SK-N-SH (cell line): ENCODE results near the gene OCA2.

ENCODE experiments used
- EP300 ChIP-seq, 2 experiments: IDR thresholded peaks; 2 replicates each; pipeline versions ENCODE4 v1.4.0 to v1.6.1; 2012; ENCODE audit warnings: borderline replicate concordance in 1 of 2, low read depth in 1 of 2, low read length in 1 of 2
- EZH2phosphoT487 ChIP-seq: fragments of 200-600 bp; sonication (generic); IDR thresholded peaks from 2 replicates; pipeline ENCODE4 v1.6.1; 2017; ENCODE audit warnings: low read depth, mixed run types, mild to moderate bottlenecking, antibody characterized with exemption, moderate library complexity, borderline replicate concordance
- POLR2AphosphoS5 ChIP-seq: IDR thresholded peaks from 2 replicates; pipeline ENCODE4 v1.6.1; 2012; ENCODE audit warnings: low read depth, low read length
- RAD21 ChIP-seq: IDR thresholded peaks from 2 replicates; pipeline ENCODE4 v1.6.1; 2012; ENCODE audit warnings: mild to moderate bottlenecking, low read length
- RFX5 ChIP-seq: IDR thresholded peaks from 2 replicates; pipeline ENCODE4 v1.6.1; 2012; ENCODE audit warnings: mild to moderate bottlenecking, improper control_type of control experiment, low read length
- SIN3A ChIP-seq: IDR thresholded peaks from 2 replicates; pipeline ENCODE4 v1.6.1; 2012; ENCODE audit warnings: low read depth, mild to moderate bottlenecking, low read length, moderate library complexity, borderline replicate concordance
- TAF1 ChIP-seq: IDR thresholded peaks from 2 replicates; pipeline ENCODE4 v1.6.1; 2012; ENCODE audit warnings: low read depth, mild to moderate bottlenecking, low read length, moderate library complexity, borderline replicate concordance
- TEAD4 ChIP-seq: IDR thresholded peaks from 2 replicates; pipeline ENCODE4 v1.4.0; 2012; ENCODE audit warnings: mild to moderate bottlenecking, borderline replicate concordance; ENCODE audit not compliant: insufficient read depth
- YY1 ChIP-seq: IDR thresholded peaks from 2 replicates; pipeline ENCODE4 v1.4.0; 2012; ENCODE audit warnings: low read depth, mild to moderate bottlenecking
- TF ChIP-seq, protein P1 (sequence below): fragments of 200-600 bp; sonication (generic); IDR thresholded peaks from 2 replicates; pipeline ENCODE4 v1.6.1; 2017; ENCODE audit warnings: antibody characterized with exemption, mild to moderate bottlenecking, moderate library complexity
- TF ChIP-seq, protein P2 (sequence below): IDR thresholded peaks from 2 replicates; pipeline ENCODE4 v1.6.1; 2012; ENCODE audit warnings: mild to moderate bottlenecking, low read depth, low read length, moderate library complexity
- TF ChIP-seq, protein P3 (sequence below): IDR thresholded peaks from 2 replicates; pipeline ENCODE4; 2012

GRCh38 chr15:27847775-27848710, 251.1 kb downstream of the OCA2 start:
- TF ChIP-seq, protein P1, sequence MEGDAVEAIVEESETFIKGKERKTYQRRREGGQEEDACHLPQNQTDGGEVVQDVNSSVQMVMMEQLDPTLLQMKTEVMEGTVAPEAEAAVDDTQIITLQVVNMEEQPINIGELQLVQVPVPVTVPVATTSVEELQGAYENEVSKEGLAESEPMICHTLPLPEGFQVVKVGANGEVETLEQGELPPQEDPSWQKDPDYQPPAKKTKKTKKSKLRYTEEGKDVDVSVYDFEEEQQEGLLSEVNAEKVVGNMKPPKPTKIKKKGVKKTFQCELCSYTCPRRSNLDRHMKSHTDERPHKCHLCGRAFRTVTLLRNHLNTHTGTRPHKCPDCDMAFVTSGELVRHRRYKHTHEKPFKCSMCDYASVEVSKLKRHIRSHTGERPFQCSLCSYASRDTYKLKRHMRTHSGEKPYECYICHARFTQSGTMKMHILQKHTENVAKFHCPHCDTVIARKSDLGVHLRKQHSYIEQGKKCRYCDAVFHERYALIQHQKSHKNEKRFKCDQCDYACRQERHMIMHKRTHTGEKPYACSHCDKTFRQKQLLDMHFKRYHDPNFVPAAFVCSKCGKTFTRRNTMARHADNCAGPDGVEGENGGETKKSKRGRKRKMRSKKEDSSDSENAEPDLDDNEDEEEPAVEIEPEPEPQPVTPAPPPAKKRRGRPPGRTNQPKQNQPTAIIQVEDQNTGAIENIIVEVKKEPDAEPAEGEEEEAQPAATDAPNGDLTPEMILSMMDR: no peak
- TF ChIP-seq, protein P2, sequence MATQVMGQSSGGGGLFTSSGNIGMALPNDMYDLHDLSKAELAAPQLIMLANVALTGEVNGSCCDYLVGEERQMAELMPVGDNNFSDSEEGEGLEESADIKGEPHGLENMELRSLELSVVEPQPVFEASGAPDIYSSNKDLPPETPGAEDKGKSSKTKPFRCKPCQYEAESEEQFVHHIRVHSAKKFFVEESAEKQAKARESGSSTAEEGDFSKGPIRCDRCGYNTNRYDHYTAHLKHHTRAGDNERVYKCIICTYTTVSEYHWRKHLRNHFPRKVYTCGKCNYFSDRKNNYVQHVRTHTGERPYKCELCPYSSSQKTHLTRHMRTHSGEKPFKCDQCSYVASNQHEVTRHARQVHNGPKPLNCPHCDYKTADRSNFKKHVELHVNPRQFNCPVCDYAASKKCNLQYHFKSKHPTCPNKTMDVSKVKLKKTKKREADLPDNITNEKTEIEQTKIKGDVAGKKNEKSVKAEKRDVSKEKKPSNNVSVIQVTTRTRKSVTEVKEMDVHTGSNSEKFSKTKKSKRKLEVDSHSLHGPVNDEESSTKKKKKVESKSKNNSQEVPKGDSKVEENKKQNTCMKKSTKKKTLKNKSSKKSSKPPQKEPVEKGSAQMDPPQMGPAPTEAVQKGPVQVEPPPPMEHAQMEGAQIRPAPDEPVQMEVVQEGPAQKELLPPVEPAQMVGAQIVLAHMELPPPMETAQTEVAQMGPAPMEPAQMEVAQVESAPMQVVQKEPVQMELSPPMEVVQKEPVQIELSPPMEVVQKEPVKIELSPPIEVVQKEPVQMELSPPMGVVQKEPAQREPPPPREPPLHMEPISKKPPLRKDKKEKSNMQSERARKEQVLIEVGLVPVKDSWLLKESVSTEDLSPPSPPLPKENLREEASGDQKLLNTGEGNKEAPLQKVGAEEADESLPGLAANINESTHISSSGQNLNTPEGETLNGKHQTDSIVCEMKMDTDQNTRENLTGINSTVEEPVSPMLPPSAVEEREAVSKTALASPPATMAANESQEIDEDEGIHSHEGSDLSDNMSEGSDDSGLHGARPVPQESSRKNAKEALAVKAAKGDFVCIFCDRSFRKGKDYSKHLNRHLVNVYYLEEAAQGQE: no peak
- TF ChIP-seq SIN3A (no peak), EP300 (IDR thresholded peaks at IDR 0.05; ENCODE audit: borderline replicate concordance in 1 of 2, low read depth in 1 of 2, low read length in 1 of 2) (no peak), RFX5 (no peak), TAF1 (no peak), RAD21 (no peak), EZH2phosphoT487 (no peak), POLR2AphosphoS5 (no peak), YY1 (no peak), TEAD4 (no peak)
- TF ChIP-seq, protein P3, sequence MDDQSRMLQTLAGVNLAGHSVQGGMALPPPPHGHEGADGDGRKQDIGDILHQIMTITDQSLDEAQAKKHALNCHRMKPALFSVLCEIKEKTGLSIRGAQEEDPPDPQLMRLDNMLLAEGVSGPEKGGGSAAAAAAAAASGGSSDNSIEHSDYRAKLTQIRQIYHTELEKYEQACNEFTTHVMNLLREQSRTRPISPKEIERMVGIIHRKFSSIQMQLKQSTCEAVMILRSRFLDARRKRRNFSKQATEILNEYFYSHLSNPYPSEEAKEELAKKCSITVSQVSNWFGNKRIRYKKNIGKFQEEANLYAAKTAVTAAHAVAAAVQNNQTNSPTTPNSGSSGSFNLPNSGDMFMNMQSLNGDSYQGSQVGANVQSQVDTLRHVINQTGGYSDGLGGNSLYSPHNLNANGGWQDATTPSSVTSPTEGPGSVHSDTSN: no peak
